HCT116 (cell line): Measurements from ENCODE around the gene KRTCAP3. TPM values are rescaled to one million over a fixed set of nuclear protein-coding genes. Genes with fewer than 3 reads are reported as not detected.

Experiments used
- ATAC-seq: fragments of 200-7000 bp; cut with Tn5 transposase; 2 replicates; pipeline ENCODE4 v1.9.1; 2020; ENCODE audit warnings: mild to moderate bottlenecking, moderate library complexity
- BruUV-seq: library from RNA; stranded (reverse); fragments of 400-500 nt; replicated peaks from 2 replicates; lab custom pipeline; 2021; lab: Mats Ljungman, UMichigan
- CTCF ChIA-PET: fragments of 300-600 bp; sonication (Branson Sonifier 250); formaldehyde crosslinking; loops from one replicate; lab custom pipeline; 2021; ENCODE audit warnings: antibody characterized with exemption; lab: Charles Lee
- POLR2A ChIA-PET: fragments of 300-600, 350-600 bp; sonication (Branson Sonifier 250); formaldehyde crosslinking; loops from one replicate; lab custom pipeline; 2021; ENCODE audit warnings: antibody characterized with exemption; lab: Charles Lee
- RAD21 ChIA-PET, 2 experiments: fragments of 300-600 bp; sonication (Branson Sonifier 250); formaldehyde crosslinking; loops; one replicate each; lab custom pipeline; 2023; ENCODE audit warnings: low total read pairs in 2 of 2; ENCODE audit not compliant: uncharacterized antibody in 2 of 2, unreplicated experiment in 2 of 2, low non-redundant PET in 1 of 2; lab: Charles Lee
- DNase-seq: peaks from one replicate; pipeline ENCODE4 v3.0.0-alpha.2; 2010; ENCODE audit warnings: low read depth, low spot score
- H2AFZ ChIP-seq: fragments of 200-600 bp; shearing (Covaris generic), sonication (generic); 2 replicates; pipeline ENCODE4 v1.6.1; 2017; ENCODE audit warnings: low read depth, mixed run types, mixed read lengths, antibody characterized with exemption, low read length; ENCODE audit not compliant: poor library complexity, severe bottlenecking
- H3K27ac ChIP-seq: 2 replicates; pipeline ENCODE4 v1.5.1; 2012; ENCODE audit warnings: low read depth, low read length
- H3K27me3 ChIP-seq: fragments of 200-600 bp; sonication (generic); 2 replicates; pipeline ENCODE4 v1.6.1; 2016; ENCODE audit warnings: mixed run types, low read length, mixed read lengths; ENCODE audit not compliant: insufficient read depth
- H3K36me3 ChIP-seq, 2 experiments: fragments of 200-500 bp in 1 of 2; fragments of 200-600 bp in 1 of 2; sonication (Bioruptor generic) in 1 of 2; sonication (generic) in 1 of 2; 2 replicates each; pipeline versions ENCODE4 v1.5.1 to v1.6.1; 2014 to 2016; ENCODE audit warnings: low read length in 2 of 2, inconsistent platforms in 1 of 2, mixed read lengths in 1 of 2, mixed run types in 1 of 2; ENCODE audit not compliant: insufficient read depth in 2 of 2, control insufficient read depth in 1 of 2
- H3K4me1 ChIP-seq, 2 experiments: fragments of 200-600 bp in 1 of 2; sonication (generic) in 1 of 2; 2 replicates each; pipeline versions ENCODE4 v1.5.1 to v1.6.1; 2012 to 2017; ENCODE audit warnings: low read length in 2 of 2, inconsistent platforms in 1 of 2, mild to moderate bottlenecking in 1 of 2, mixed read lengths in 1 of 2, mixed run types in 1 of 2, moderate library complexity in 1 of 2; ENCODE audit not compliant: insufficient read depth in 2 of 2, control insufficient read depth in 1 of 2
- H3K4me2 ChIP-seq: fragments of 200-600 bp; sonication (generic); 2 replicates; pipeline ENCODE4 v1.6.1; 2017; ENCODE audit warnings: mixed run types, low read length, mixed read lengths
- H3K4me3 ChIP-seq, 2 experiments: fragments of 200-600 bp in 1 of 2; sonication (generic) in 1 of 2; replicated peaks in 1 of 2; 2 replicates each; pipeline ENCODE4 v1.5.1; 2011 to 2016; ENCODE audit warnings: low read length in 2 of 2, control low read depth in 1 of 2, low read depth in 1 of 2, mild to moderate bottlenecking in 1 of 2, mixed read lengths in 1 of 2, mixed run types in 1 of 2
- H3K79me2 ChIP-seq: fragments of 200-600 bp; sonication (generic); 2 replicates; pipeline ENCODE4 v1.6.1; 2017; ENCODE audit warnings: mild to moderate bottlenecking, mixed run types, low read length, moderate library complexity, mixed read lengths; ENCODE audit not compliant: insufficient read depth
- H3K9ac ChIP-seq: fragments of 200-600 bp; sonication (generic); 2 replicates; pipeline ENCODE4 v1.6.1; 2016; ENCODE audit warnings: low read length, mixed read lengths
- H3K9me2 ChIP-seq: fragments of 200-600 bp; sonication (generic), shearing (Covaris generic); 2 replicates; pipeline ENCODE4 v1.6.1; 2017; ENCODE audit warnings: mixed run types, mild to moderate bottlenecking, moderate library complexity; ENCODE audit not compliant: insufficient read depth
- H3K9me3 ChIP-seq, 2 experiments: fragments of 200-500 bp in 1 of 2; fragments of 200-600 bp in 1 of 2; sonication (Bioruptor generic) in 1 of 2; sonication (generic) in 1 of 2; 2 replicates each; pipeline ENCODE4 v1.6.1; 2014 to 2017; ENCODE audit warnings: low read length in 2 of 2, mixed read lengths in 2 of 2, inconsistent platforms in 1 of 2, low read depth in 1 of 2, mild to moderate bottlenecking in 1 of 2, mixed run types in 1 of 2, moderate library complexity in 1 of 2; ENCODE audit not compliant: control insufficient read depth in 1 of 2, insufficient read depth in 1 of 2
- H4K20me1 ChIP-seq: fragments of 200-600 bp; sonication (generic), shearing (Covaris generic); 2 replicates; pipeline ENCODE4 v1.6.1; 2017; ENCODE audit warnings: mixed run types, mild to moderate bottlenecking, moderate library complexity; ENCODE audit not compliant: insufficient read depth
- EZH2 ChIP-seq: fragments of 200-600 bp; sonication (generic); IDR thresholded peaks from 2 replicates; pipeline ENCODE4 v1.6.1; 2017; ENCODE audit warnings: antibody characterized with exemption, mixed run types
- EZH2phosphoT487 ChIP-seq: fragments of 200-600 bp; IDR thresholded peaks from 2 replicates; pipeline ENCODE4 v1.6.1; 2018; ENCODE audit warnings: antibody characterized with exemption, borderline replicate concordance
- JUND ChIP-seq: IDR thresholded peaks from 2 replicates; pipeline ENCODE4 v1.6.1; 2012
- POLR2A ChIP-seq: IDR thresholded peaks from 2 replicates; pipeline ENCODE4 v1.7.0; 2011; ENCODE audit warnings: borderline replicate concordance; ENCODE audit not compliant: insufficient read depth, insufficient read length; ENCODE audit errors: extremely low read depth
- POLR2AphosphoS5 ChIP-seq: IDR thresholded peaks from 2 replicates; pipeline ENCODE4 v1.6.1; 2011; ENCODE audit warnings: mild to moderate bottlenecking, low read depth, low read length, moderate library complexity
- SIN3A ChIP-seq: IDR thresholded peaks from 2 replicates; pipeline ENCODE4 v1.6.1; 2012; ENCODE audit warnings: low read depth
- SP1 ChIP-seq: IDR thresholded peaks from 2 replicates; pipeline ENCODE4 v1.6.1; 2012; ENCODE audit warnings: low read depth
- YY1 ChIP-seq: IDR thresholded peaks from 2 replicates; pipeline ENCODE4 v1.6.1; 2011; ENCODE audit warnings: low read length, low read depth, moderate library complexity, mild to moderate bottlenecking; ENCODE audit not compliant: insufficient replicate concordance; ENCODE audit errors: extremely low read depth
- ZBTB33 ChIP-seq: IDR thresholded peaks from 2 replicates; pipeline ENCODE4 v1.6.1; 2011; ENCODE audit warnings: mild to moderate bottlenecking, low read length, moderate library complexity; ENCODE audit not compliant: insufficient replicate concordance; ENCODE audit errors: extremely low read depth
- ZFX ChIP-seq: fragments of 450-650 bp; IDR thresholded peaks from 2 replicates; pipeline ENCODE4 v1.6.1; 2017
- intact Hi-C: fragments of 100-400 bp; cut with micrococcal nuclease; formaldehyde crosslinking; loops from 2 replicates; pipeline ENCODE4 v1.10.0; 2022
- total RNA-seq: library from RNA; stranded (reverse); gene quantifications from one replicate; pipeline ENCODE4 v1.2.1, GENCODE V29; 2021; ENCODE audit not compliant: unreplicated experiment

The KRTCAP3 gene
- total RNA-seq, 1 experiment from 2014 or later = 65.7 TPM

GRCh38 chr2:27428213-27428977, 13.8 kb upstream of the KRTCAP3 start, which contains the start of gene NRBP1:
Gene NRBP1 (plus strand): TSS chr2:27428631. CDS start chr2:27433274, 4,643 bp downstream.
- Histone ChIP-seq H3K4me2 (peak within 1 kb of the TSS; percentile 86), H3K27me3 (no peaks in the 10 kb centered on the region), H3K9ac (peak within 1 kb of the TSS; percentile 91), H3K79me2 (peaks cover 38% of the 10 kb centered on the region), H3K9me2 (no peaks in the 10 kb centered on the region), H3K4me3 (peak within 1 kb of the TSS; percentile 85 to 92), H3K9me3 (no peaks in the 10 kb centered on the region), H3K36me3 (peaks cover 0 to 4% of the 10 kb centered on the region in 2 experiments; a peak in 3 of 4 replicates), H3K27ac (peak within 1 kb of the TSS; percentile 93), H3K4me1 (peaks cover 22 to 36% of the 10 kb centered on the region in 2 experiments), H4K20me1 (no peaks in the 10 kb centered on the region)
- peak; percentile 86 for ATAC-seq
- ChIA-PET POLR2A (interaction anchor here (1.0 to 2.7 kb wide), 4 partner anchors 15 to 255 kb away, joined by 3 to 22 read pairs (median 5); partner anchors contain the start of gene PPM1G), CTCF (interaction anchor here (1.3 to 2.2 kb wide), 3 partner anchors 12 to 21 kb away, joined by 3 to 6 read pairs (median 3); no protein-coding TSS in a partner anchor), RAD21 (interaction anchor here in 1 of 2 experiments (0.9 to 1.1 kb wide), 2 partner anchors 19 to 200 kb away, joined by 3 to 4 read pairs; partner anchors contain the start of genes CCDC121, GPN1 and PPM1G)
- peak; percentile 76 for DNase-seq
- no TSS peak for BruUV-seq
- intact Hi-C loops = loop anchor here (2.0 to 10.0 kb wide), 2 partner anchors 20 to 156 kb away; partner anchors contain the start of genes PPM1G and ZNF512
- no peak for TF ChIP-seq EZH2phosphoT487
- TF ChIP-seq POLR2AphosphoS5 = peak; percentile 93
- TF ChIP-seq POLR2A = peak; percentile 62
- TF ChIP-seq SP1 = peak; percentile 66
- peak; percentile 50 for TF ChIP-seq YY1
- TF ChIP-seq ZFX = peak; percentile 93
- peak; percentile 66; the same call in 1 of the 2 replicates for TF ChIP-seq SIN3A
- TF ChIP-seq ZBTB33 = peak; percentile 72
- no peak for TF ChIP-seq EZH2
- TF ChIP-seq JUND = 0 out of 2 replicates have a peak, but pooled peaks have one; percentile 1
- TF ChIP-seq, all 23 proteins: peak for 8
- peak within 1 kb of the TSS; percentile 82 for H2AFZ ChIP-seq
